GM18517 (cell line): ENCODE data around the gene PRKCH.

ENCODE experiments used
- ATAC-seq: cut with Tn5 transposase; IDR thresholded peaks from one replicate; pipeline ENCODE4 v1.9.1; 2021; ENCODE audit warnings: mild to moderate bottlenecking, moderate library complexity; ENCODE audit not compliant: unreplicated experiment

The PRKCH gene

DNA sequence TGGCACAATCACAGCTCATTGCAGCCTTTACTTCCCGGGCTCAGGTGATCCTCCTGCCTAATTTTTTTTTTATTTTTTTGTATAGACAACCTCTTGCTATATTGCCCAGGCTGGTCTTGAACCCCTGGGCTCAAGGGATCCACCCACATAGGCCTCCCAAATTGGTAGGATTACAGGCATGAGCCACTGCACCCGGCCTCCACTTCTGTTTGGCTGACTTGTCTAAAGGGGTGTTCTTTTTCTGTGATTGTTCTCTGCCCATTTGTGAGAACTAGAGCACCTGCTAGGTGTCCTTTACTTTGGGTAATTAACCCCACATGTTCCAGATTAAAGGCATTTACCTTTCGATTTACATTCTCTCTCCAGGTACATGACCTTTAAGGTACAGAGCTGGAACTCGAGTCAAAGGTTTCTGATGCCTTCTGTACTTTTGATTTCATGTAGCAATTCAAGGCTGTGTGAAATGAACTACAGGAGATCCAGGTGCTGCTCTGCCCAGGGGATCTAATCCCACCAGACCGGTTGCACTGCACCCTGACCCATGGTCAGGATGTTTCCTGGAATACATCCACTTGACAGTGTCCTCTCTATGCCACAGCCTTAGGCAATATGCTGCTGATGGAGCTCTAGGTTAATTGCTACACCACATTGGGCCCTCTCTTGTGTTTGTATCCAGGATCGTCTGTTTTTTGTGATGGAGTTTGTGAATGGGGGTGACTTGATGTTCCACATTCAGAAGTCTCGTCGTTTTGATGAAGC, 163.6 kb downstream of the PRKCH start:
- no peak for ATAC-seq

DNA sequence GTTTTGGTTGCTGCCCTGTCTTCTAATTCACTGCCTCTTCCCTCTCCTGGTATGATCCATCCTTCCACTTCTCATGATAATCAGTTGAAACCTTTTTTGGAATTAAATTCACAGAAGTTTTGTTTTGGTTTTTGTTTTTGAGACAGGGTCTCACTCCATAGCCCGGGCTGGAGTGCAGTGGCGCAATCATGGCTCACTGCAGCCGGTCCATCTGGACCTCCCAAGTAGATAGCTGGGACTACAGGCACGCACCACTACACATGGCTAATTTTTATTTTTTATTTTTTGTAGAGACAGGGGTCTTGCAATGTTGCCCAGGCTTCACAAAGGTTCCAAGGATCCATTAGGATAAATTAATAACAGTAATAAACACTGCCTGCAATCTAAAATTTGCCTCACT, 164.3 kb downstream of the PRKCH start:
- no peak for ATAC-seq

DNA sequence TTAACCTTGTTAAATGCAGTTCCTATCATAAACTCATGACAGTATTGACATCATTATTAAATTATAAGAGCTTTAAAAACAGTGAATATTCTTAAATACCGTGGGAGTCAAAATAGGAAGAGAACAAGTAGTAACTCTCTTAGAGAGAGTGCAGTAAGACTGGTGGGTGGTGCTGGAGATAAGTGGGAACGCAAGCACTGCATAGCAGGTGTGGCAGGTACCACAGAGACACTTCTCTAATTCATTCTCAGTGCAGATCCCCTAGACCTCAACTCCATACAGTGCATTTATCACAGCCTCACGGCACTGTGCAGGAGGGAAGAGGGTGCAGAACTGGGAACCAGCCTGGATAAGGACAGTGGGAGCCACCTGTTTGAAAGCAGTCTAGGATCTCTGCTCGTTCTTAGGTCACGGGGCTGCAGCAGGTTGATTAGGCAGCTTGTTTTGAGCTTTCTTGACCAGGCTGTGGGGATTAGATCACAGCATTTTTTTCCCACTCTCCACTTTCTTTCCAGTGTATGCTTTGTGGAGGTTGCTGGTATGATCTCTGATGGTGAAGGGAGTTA, 165.6 kb downstream of the PRKCH start:
- no peak for ATAC-seq

DNA sequence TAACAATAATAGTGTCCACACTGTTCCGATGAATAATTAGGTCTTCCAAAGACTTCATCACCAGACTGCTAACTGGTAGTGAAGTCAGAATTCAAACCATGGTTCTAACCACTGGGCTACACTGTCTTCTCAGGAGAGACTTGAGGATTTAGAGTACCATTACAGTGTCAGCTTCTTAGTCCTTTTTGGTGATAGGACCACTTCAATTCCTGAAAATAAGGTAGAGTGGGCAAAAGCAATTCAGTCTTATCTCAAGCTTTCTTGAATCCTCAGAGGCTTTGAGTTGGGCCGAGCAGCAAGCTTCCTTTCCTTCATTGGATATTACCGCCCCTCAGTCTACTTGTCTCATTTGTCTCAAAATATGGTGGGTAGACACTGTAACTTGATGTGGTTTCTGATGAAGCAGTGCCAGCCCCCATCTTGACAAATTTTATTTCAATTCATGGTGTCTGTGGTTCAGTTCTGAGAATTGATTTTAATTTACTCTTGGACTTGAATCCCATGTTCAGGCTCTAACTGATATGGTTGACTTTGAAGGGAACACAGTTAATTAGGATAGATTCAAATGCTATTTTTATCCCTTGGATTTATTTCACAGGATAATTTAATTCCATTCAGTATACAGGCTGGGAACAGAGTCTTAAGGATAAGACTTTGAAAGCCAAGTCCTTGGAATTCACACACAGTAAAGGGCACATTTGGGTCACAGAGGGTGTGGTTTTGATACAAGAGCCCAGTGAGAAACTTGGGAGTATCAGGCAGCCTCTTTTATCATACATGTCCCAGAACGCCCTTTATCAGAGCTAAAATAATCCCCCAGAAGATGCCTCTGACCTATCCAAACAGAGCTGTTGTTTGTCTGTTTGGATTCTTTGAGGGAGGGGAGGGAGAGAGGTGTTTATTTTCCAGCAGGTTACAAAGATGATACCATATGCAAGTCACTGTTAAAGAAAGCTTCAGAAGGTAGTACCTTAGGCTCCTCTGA, 167.3 kb downstream of the PRKCH start:
- no peak for ATAC-seq

DNA sequence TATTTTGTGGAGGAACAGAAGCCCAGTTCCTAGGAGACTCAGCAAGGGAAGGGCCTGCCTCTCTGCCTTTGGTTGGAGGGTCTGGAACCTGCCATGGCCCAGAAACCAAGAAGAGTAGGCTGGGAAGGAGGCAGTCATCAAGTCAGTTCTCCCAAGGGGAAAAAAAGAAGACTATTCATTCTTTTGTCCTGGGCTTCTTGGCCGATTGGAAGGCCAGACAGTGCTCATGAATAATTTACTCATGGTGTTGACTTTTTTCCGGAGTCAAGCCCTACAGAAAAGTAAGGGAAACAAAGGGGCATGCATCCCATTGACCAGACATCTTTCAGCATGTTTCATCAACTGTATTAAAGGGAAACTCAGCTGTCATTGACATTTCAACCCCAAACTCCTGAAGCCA, 168.1 kb downstream of the PRKCH start:
- ATAC-seq, result no peak

DNA sequence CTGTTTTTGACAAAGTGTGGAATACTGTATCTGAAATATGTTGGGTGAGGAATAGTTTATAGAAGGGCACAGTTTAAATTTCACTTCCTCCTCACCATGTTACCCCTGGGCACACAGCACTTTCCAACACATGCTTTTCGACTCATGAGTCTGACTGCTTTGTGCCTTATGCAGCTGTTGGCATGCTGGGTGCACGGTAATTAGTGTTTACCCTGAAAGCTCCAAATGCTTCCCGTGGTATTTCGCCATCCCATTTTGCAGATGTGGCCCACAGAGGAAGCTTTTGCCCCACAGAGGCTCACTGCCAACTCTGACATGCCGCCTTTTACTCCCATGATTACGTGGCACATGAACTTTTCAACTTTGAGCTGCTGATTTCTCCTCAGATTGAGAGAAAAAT, 168.6 kb downstream of the PRKCH start:
- ATAC-seq, result no peak

DNA sequence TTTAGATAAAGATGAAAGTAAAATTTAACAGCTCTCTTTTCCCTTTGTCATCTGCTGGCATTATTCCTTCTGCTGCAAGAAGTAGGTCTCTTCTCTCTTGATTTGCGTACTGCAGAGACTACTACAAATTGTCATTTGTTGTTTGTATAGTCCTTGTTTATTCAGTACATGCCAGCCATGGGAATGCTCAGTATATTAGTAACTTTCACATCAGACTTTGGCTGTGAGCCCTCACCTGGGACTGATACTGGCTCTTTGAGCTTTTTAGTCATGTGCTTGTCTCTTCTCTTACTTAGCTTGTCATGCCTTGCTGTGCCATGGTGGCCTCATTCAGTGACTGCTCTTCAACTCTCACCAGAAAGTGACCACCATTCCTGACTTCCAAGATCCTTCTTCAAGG, 169.8 kb downstream of the PRKCH start:
- no peak for ATAC-seq

DNA sequence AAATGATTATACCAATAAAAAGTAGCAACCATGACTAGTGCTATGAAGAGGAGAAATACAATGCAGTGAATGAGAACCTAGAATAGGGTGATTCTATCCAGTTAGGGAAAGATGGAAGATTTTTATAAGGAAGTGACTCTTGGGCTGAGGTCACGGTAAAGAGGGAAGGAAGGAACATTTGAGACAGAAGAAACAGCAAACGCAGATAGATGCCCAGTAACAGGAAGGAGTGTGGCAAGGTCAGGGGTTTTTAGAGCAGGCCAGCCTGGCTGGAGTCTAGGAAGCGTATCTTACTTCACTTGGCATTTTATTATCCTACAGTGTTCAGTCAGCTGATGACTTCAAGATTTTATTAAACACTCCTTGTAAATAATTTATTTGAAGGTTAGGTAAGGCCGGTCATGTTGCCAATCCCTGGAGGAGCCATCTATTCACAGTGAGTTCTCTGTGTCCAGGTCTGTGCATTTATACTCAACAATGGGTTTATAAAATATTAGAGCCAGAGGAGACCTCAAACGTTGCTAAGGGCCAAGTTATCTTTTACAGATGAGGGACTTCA, 170.6 kb downstream of the PRKCH start:
- ATAC-seq, result no peak

DNA sequence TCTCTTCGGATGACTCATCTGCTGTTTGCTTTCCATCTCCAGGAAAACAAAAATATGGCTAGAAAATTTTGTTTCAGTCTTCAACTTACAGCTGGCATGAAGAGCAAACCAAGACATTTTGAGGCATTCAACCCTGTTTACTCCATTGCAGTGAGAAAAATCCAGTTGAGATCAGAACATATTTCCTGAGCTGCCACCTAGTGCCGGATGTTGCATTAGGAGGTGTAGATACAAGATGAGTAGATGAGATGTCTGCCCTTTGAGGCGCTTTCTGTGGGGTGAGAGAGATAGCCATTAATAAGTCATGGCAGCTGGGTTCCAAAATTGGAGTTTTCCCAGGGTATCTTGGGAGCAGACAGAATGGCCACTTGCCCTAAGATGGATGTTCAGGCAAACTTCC, 171.1 kb downstream of the PRKCH start:
- ATAC-seq, result no peak

DNA sequence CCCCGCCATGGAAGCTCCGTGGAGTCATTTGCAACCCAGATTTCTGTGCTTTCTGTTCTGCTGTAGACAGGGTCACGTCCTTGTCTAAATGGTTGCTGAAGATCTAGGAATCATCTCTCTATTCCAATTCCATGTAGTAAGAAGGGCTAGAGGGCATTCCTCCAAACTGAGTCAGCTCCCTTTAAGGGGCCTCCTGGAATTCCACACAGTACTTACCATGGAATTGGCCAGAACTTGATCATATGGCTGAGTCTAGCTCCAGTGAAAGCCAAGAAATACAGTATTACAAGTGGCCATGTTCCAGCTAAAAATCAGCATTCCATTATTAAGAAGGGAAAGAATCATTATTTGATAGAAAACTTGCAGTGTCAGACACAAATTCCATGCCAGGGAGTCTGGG, 171.9 kb downstream of the PRKCH start:
- no peak for ATAC-seq

DNA sequence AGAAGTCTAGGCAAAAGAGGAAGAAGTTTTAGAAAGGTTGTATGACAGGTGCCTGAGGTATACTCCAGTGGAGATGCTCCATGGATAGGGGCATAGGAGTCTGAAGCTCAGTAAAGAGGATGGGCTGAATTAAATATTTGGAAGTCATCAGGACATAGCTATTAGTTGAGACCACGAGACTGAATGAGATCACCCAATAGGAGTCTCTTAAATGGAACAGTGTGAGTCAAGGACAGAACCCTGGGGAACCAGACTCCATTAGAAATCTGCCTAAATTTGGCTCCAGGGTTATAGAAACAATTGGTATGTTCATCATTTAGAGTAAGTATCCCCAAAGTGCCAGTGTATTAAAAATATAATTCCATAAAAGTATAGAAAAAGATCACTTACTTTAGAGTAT, 172.6 kb downstream of the PRKCH start:
- ATAC-seq, result no peak

DNA sequence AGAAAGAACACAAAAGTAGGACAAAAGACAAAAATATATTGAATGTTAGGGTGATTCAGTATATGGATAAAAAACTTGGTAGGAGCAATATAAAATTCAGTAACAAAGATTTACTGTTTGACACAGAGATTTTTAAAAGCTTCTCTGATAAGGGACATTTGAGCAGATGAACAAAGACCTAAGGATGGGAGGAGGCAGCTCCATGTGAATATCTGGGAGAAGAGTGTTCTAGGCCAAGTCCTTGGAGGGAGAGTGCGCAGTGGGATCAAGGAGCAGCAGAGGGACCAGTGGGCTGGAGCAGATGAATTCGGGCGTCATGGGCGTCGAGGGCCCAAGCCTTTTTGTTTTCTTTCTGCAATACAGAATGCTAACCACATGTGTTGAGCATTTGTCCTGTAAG, 174.4 kb downstream of the PRKCH start:
- no peak for ATAC-seq

DNA sequence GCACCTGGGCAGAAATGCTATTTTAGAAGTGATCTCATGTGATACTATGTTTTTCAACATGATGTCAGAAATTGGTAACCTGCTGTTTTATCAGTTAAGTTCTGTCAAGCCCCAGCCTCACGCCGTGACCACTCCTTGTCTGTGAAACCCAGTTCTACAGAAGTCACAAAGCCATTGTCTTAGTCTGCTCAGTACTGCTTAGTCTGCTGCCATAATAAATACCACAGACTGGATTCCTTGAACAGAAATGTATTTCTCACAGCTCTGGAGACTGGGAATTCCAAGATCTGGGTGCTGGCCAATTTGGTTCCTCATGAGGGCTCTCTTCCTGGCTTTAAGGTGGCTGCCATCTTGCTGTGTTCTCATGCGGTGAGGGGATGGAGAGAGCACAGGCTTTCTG, 176.9 kb downstream of the PRKCH start:
- ATAC-seq, result no peak

DNA sequence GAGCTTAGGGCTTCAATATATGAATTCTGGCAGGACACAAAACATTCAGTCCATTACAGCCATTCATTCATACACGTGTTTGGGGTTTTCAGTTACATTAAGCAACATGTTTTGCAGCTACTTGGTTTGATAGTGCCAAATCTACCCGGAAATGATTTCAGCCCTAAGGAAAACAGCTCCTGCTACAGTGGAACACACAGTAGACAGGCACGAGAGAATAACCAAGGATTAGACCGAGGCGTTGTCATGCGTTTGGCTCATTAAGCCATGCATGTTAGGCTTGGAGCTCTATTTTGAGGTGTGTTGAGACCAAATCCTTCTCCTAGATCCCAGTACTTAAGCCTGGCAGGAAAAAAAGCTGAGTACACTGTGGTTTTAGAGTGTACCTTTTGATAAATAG, 177.4 kb downstream of the PRKCH start:
- ATAC-seq, result no peak

DNA sequence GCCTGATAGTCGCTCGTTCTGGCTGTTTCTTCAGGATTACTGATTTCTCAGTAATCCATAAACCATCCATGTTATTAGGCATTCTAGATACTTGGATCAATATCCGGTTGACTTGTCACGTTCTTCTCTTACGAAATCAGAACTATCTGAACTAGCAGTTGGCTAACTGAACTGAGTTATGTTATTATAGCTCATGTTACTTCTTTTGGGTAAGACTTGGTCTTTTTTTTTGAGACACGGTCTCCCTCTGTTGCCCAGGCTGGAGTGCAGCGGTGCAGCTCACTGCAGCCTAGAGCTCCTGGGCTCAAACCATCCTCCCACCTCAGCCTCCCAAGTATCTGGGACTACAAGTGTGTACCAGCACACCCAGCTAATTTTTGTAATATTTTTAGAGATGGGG, 178.6 kb downstream of the PRKCH start:
- ATAC-seq, result no peak

DNA sequence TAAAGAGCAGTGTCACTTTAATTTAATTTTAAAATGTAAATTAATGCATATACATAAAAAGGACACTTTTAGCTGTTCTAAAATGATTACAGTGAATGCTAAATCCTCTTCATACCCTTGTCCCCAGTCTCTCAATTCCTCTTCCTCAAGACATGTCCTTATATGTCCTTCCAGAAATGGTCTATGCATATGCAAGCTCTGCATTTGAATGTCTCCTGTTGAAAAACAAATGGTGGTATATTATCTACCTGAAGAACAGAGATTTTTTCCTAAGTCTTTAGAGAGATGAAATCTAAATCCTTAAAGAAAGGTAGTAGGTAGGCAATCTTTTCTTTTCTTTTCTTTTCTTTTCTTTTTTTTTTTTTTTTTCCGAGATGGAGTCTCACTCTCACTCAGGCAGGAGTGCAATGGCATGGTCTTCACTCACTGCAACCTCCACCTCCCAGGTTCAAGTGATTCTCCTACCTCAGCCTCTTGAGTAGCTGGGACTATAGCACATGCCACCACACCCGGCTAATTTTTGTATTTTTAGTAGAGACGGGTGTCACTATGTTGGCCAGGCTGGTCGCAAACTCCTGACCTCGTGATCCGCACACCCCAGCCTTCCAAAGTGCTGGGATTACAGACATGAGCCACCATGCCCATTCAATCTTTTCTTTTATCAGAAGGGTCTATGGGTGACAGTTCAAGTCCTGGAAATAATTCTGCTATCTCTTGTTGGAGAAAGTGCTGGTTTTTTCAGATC, 180.5 kb downstream of the PRKCH start:
- no peak for ATAC-seq

DNA sequence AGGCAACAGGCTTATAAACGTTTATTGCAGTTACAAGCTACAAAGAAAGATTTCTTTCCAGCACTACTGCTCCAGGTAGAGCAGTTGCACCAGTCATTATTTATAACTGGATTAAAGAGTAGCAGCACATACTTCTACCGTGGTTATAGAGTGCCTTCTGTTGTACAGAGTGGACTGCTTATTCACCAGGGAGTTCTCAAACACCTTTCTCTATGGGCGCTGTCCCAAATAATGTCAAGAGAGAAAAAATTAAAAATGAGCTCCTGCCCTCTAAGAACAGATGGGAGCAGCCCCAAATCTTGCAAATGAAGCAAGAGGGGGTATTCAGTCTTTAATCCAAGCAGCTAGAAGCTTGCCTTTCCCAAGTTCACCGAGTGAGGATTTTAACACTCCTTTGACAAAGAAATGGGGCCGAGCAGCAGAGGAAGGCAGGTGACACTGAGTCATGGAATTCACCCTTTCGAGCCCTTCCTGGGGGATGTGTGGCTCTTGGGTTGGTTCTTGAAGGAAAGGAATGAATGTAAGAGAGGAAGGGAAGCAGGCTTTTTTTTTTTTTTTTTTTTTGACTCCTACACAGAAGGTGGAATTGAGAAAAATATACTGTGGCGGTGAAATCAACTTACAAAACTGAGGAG, 181.2 kb downstream of the PRKCH start:
- ATAC-seq, result peak; percentile 5

DNA sequence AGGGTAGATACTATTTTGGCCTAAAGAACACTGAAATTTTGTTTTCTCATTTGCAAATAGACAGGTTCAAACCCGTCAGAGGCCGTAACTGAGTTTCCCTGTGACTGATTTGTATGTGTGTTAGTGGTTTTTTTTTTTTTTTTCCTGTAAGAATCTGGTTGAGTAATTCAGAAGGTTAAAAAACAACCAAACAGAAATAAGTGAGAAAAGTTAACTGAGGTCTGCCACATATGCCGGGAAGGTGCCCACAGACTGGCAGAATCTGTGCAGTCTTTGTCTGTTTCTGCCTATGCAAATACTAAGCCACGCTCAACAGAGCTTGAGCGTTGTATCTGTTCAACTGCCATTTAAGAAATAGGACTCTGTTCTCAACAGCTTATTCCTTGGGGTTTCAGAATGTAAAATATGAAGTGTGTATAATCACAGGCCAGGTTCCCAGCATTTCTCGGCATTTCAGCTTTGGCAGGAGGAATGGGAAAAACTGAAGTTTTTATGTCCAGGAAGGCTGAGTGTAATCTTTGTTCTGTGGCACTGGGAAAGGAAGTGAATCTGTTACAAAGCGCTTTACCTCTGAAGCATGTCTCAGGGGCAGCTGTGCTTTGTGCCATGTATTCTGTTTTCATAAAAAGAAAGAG, 181.9 kb downstream of the PRKCH start:
- ATAC-seq, result peak; percentile 88

DNA sequence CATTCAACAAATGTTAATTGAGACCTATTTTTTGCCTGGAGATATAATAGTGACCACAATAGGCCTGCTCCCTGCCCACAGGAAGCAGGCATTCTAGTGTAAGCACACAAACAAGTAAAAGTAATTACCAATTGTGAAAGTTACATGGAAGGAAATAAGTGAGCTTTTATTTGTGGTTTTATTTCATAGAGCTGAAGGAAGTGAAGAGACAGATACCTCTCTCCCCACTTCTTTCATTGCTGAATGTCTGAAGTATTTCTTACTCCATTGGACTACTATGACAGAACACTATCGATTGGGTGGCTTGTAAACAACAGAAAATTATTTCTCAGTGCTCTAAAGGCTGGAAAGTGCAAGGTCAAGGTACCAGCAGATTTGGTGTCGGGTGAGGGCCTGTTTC, 183.5 kb downstream of the PRKCH start:
- ATAC-seq, result no peak
